Fibroblast of lung (primary cell): Measurements from ENCODE around the gene CFAP299. TPM values are rescaled to one million over a fixed set of nuclear protein-coding genes. Genes with fewer than 3 reads are reported as not detected.

Source experiments
- DNase-seq, 2 donors: peaks; one replicate each; pipeline versions ENCODE4 v3.0.0 to v3.0.0-alpha.2; 2010; ENCODE audit warnings: low read depth in 2 of 2
- H2AFZ ChIP-seq: 2 replicates; pipeline ENCODE4 v1.5.1; 2012; ENCODE audit warnings: low read length, control low read depth, inconsistent platforms
- H3K27ac ChIP-seq: 2 replicates; pipeline ENCODE4 v1.5.1; 2011; ENCODE audit warnings: low read length, control low read depth; ENCODE audit not compliant: insufficient read depth
- H3K27me3 ChIP-seq: 2 replicates; pipeline ENCODE4 v1.5.1; 2011; ENCODE audit warnings: mild to moderate bottlenecking, low read length; ENCODE audit not compliant: control insufficient read depth, insufficient read depth
- H3K36me3 ChIP-seq: 2 replicates; pipeline ENCODE4 v1.5.1; 2011; ENCODE audit warnings: low read length; ENCODE audit not compliant: control insufficient read depth, insufficient read depth
- H3K4me1 ChIP-seq: 2 replicates; pipeline ENCODE4 v1.5.1; 2011; ENCODE audit warnings: low read length; ENCODE audit not compliant: control insufficient read depth, insufficient read depth; ENCODE audit errors: extremely low read depth
- H3K4me2 ChIP-seq: 2 replicates; pipeline ENCODE4 v1.5.1; 2011; ENCODE audit warnings: low read length, control low read depth; ENCODE audit not compliant: insufficient read depth; ENCODE audit errors: extremely low read depth
- H3K4me3 ChIP-seq, 4 experiments: fragments of 200-600 bp in 1 of 4; sonication (generic) in 1 of 4; replicated peaks in 1 of 4; 2 replicates each; pipeline ENCODE4 v1.5.1; 2011 to 2016; ENCODE audit warnings: low read length in 4 of 4, low read depth in 3 of 4, mild to moderate bottlenecking in 3 of 4, control low read depth in 2 of 4, inconsistent platforms in 1 of 4, mixed read lengths in 1 of 4; ENCODE audit not compliant: insufficient read depth in 1 of 4; ENCODE audit errors: control extremely low read depth in 1 of 4
- H3K79me2 ChIP-seq: 2 replicates; pipeline ENCODE4 v1.5.1; 2012; ENCODE audit warnings: mild to moderate bottlenecking, low read length, inconsistent platforms; ENCODE audit not compliant: control insufficient read depth, insufficient read depth
- H3K9ac ChIP-seq: 2 replicates; pipeline ENCODE4 v1.5.1; 2011; ENCODE audit warnings: mild to moderate bottlenecking, low read length, control low read depth; ENCODE audit not compliant: insufficient read depth
- H3K9me3 ChIP-seq: 2 replicates; pipeline ENCODE4 v1.5.1; 2012; ENCODE audit warnings: low read depth, low read length; ENCODE audit not compliant: control insufficient read depth, insufficient read depth
- H4K20me1 ChIP-seq: 2 replicates; pipeline ENCODE4 v1.5.1; 2011; ENCODE audit warnings: low read length; ENCODE audit not compliant: control insufficient read depth, insufficient read depth; ENCODE audit errors: extremely low read depth
- CTCF ChIP-seq, 2 donors: IDR thresholded peaks in 1 of 2; conservative IDR thresholded peaks in 1 of 2; 1 replicate in 1 of 2; 2 replicates in 1 of 2; pipeline ENCODE4 v1.5.1; 2011 to 2012; ENCODE audit warnings: low read length in 2 of 2, control low read depth in 1 of 2, inconsistent platforms in 1 of 2, low read depth in 1 of 2, mild to moderate bottlenecking in 1 of 2
- EZH2 ChIP-seq: IDR thresholded peaks from 2 replicates; pipeline ENCODE4 v1.5.1; 2012; ENCODE audit warnings: low read length, control low read depth, mild to moderate bottlenecking; ENCODE audit errors: missing control alignments
- polyA plus RNA-seq, 2 donors: library from polyadenylated mRNA; depleted of rRNA in 1 of 2; stranded (reverse) in 1 of 2; unstranded in 1 of 2; fragments of >200 nt; gene quantifications; 2 replicates each; pipeline ENCODE4 v1.2.1, GENCODE V29; 2011 to 2012; ENCODE audit warnings: missing spikeins in 1 of 2
- total RNA-seq: library from RNA; depleted of rRNA; stranded (reverse); fragments of >200 nt; gene quantifications from 2 replicates; pipeline ENCODE4 v1.2.1, GENCODE V29; 2014

Gene CFAP299
- total and polyA plus RNA-seq, 2 donors (not counting 1 experiment from before 2014, with no cell fraction given), result 0.79 to 16.2 TPM

GRCh38 chr4:80387390-80388283 is 52.1 kb downstream of the CFAP299 start:
- TF ChIP-seq EZH2 (no peak), CTCF (conservative IDR thresholded peaks at IDR 0.05 in 1 of 2, IDR thresholded peaks at IDR 0.05 in 1 of 2; ENCODE audit: low read depth in 1 of 2, low read length in 2 of 2) (no peak)
- Histone ChIP-seq H2AFZ (no peak overlapping the region), H3K4me3 (no peak overlapping the region), H3K36me3 (no peaks in the 10 kb centered on the region), H3K79me2 (no peaks in the 10 kb centered on the region), H3K4me1 (no peaks in the 10 kb centered on the region), H3K27me3 (no peaks in the 10 kb centered on the region), H4K20me1 (no peaks in the 10 kb centered on the region), H3K27ac (no peak overlapping the region), H3K4me2 (no peak overlapping the region), H3K9ac (no peak overlapping the region), H3K9me3 (no peaks in the 10 kb centered on the region)
- DNase-seq, result no peak

GRCh38 chr4:80388284-80388607 is 52.7 kb downstream of the CFAP299 start:
- Histone ChIP-seq H3K4me1 (no peaks in the 10 kb centered on the region), H3K79me2 (no peaks in the 10 kb centered on the region), H3K36me3 (no peaks in the 10 kb centered on the region), H3K9me3 (no peaks in the 10 kb centered on the region), H3K4me2 (no peak overlapping the region), H3K9ac (no peak overlapping the region), H3K27me3 (no peaks in the 10 kb centered on the region), H2AFZ (no peak overlapping the region), H3K27ac (no peak overlapping the region), H3K4me3 (no peak overlapping the region), H4K20me1 (no peaks in the 10 kb centered on the region)
- TF ChIP-seq CTCF (conservative IDR thresholded peaks at IDR 0.05 in 1 of 2, IDR thresholded peaks at IDR 0.05 in 1 of 2; ENCODE audit: low read depth in 1 of 2, low read length in 2 of 2) (no peak), EZH2 (no peak)
- no peak for DNase-seq

- Histone ChIP-seq H3K36me3 (no peaks in the 10 kb centered on the region), H3K9me3 (no peaks in the 10 kb centered on the region), H3K4me1 (peaks cover 2% of the 10 kb centered on the region), H3K27me3 (no peaks in the 10 kb centered on the region), H3K9ac (no peak overlapping the region), H3K4me2 (no peak overlapping the region), H3K27ac (no peak overlapping the region), H3K79me2 (no peaks in the 10 kb centered on the region), H4K20me1 (no peaks in the 10 kb centered on the region), H2AFZ (no peak overlapping the region), H3K4me3 (no peak overlapping the region)
- DNase-seq, result no peak
- TF ChIP-seq CTCF (conservative IDR thresholded peaks at IDR 0.05 in 1 of 2, IDR thresholded peaks at IDR 0.05 in 1 of 2; ENCODE audit: low read depth in 1 of 2, low read length in 2 of 2), result no peak
- TF ChIP-seq EZH2, result no peak
Measured at GRCh38 chr4:80390178-80390577, 54.6 kb downstream of the CFAP299 start.
